A673 (cell line): ENCODE measurements around the gene CD300LF. TPM values are rescaled to one million over a fixed set of nuclear protein-coding genes. Genes with fewer than 3 reads are reported as not detected.

Experiments used
- BruUV-seq: library from RNA; stranded (reverse); fragments of 400-500 nt; replicated peaks from 2 replicates; lab custom pipeline; 2021; lab: Mats Ljungman, UMichigan
- CTCF ChIA-PET: fragments of 300-600 bp; sonication (Branson Sonifier 250); formaldehyde crosslinking; loops from one replicate; lab custom pipeline; 2022; ENCODE audit warnings: antibody characterized with exemption; lab: Charles Lee
- POLR2A ChIA-PET: fragments of 300-600 bp; sonication (Branson Sonifier 250); formaldehyde crosslinking; loops from one replicate; lab custom pipeline; 2022; ENCODE audit warnings: antibody characterized with exemption; ENCODE audit not compliant: low non-redundant PET; lab: Charles Lee
- DNase-seq: peaks from one replicate; pipeline ENCODE4 v3.0.0-alpha.2; 2015; ENCODE audit warnings: low spot score
- H3K27ac ChIP-seq: fragments of 200-600 bp; sonication (generic); 2 replicates; pipeline ENCODE4 v1.5.1; 2016; ENCODE audit warnings: mixed run types, low read depth, mild to moderate bottlenecking, mixed read lengths, antibody characterized with exemption, low read length; ENCODE audit not compliant: poor library complexity, severe bottlenecking
- H3K27me3 ChIP-seq: fragments of 200-600 bp; sonication (generic); replicated peaks from 2 replicates; pipeline ENCODE4 v1.6.1; 2017; ENCODE audit warnings: mixed run types, low read depth, mild to moderate bottlenecking, mixed read lengths, antibody characterized with exemption, low read length; ENCODE audit not compliant: insufficient read depth, poor library complexity
- H3K36me3 ChIP-seq: fragments of 200-600 bp; sonication (generic); 2 replicates; pipeline ENCODE4 v1.6.1; 2016; ENCODE audit warnings: mixed run types, mild to moderate bottlenecking, mixed read lengths, antibody characterized with exemption, low read length; ENCODE audit not compliant: insufficient read depth, poor library complexity, severe bottlenecking
- H3K4me1 ChIP-seq: fragments of 200-600 bp; sonication (generic); 2 replicates; pipeline ENCODE4 v1.6.1; 2017; ENCODE audit warnings: mixed run types, mild to moderate bottlenecking, mixed read lengths, antibody characterized with exemption, low read length; ENCODE audit not compliant: insufficient read depth, poor library complexity, severe bottlenecking
- H3K4me3 ChIP-seq: fragments of 200-600 bp; sonication (generic); 2 replicates; pipeline ENCODE4 v1.5.1; 2016; ENCODE audit warnings: low read depth, mixed run types, mild to moderate bottlenecking, mixed read lengths, low read length; ENCODE audit not compliant: poor library complexity, severe bottlenecking
- H3K9me3 ChIP-seq: fragments of 200-600 bp; sonication (generic); 2 replicates; pipeline ENCODE4 v1.6.1; 2016; ENCODE audit warnings: mixed run types, low read depth, mild to moderate bottlenecking, mixed read lengths, antibody characterized with exemption, low read length; ENCODE audit not compliant: poor library complexity, severe bottlenecking
- EZH2 ChIP-seq: fragments of 200-600 bp; sonication (generic); IDR thresholded peaks from 2 replicates; pipeline ENCODE4 v1.6.1; 2017; ENCODE audit warnings: borderline replicate concordance, low read depth, mild to moderate bottlenecking, mixed read lengths, antibody characterized with exemption, low read length; ENCODE audit not compliant: poor library complexity, severe bottlenecking
- intact Hi-C: fragments of 100-400 bp; cut with micrococcal nuclease; formaldehyde crosslinking; loops from one replicate; pipeline ENCODE4 v1.10.0; 2022; ENCODE audit not compliant: unreplicated experiment
- total RNA-seq: library from RNA; stranded (reverse); gene quantifications from 2 replicates; pipeline ENCODE4 v1.2.3, GENCODE V29; 2021
- TF ChIP-seq, protein P1 (sequence below): fragments of 300-800, 200-600 bp; sonication (generic); conservative IDR thresholded peaks from 2 replicates; pipeline ENCODE4 v1.5.1; 2017; ENCODE audit warnings: low read depth, mild to moderate bottlenecking, antibody characterized with exemption, low read length, moderate library complexity, mixed read lengths

CD300LF gene
- total RNA-seq, 1 experiment from 2014 or later = not detected

DNA sequence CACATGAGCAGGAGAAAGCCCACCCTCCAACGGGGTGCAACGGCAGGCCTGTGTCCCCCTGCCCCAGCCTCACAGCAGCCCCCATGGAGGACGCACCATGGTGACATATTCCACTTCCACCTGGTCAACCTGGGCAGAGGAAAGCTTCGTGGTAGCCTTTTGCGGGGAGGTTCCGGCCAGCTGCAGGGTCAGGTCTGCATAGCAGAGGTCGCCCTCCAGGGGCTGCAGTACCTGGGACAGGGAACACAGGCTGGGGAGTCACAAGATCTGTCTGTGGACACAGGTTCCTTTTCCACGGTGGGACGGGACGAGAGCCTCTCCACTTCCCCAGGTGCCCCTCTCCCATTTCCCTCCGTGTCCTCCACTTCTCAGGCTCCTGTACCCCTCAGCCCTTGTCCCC is 17.1 kb downstream of the CD300LF start:
- intact Hi-C loops = no loop called here
- ChIA-PET CTCF (no interaction called here), POLR2A (no interaction called here)
- Histone ChIP-seq H3K4me3 (no peak overlapping the region), H3K27me3 (peaks cover 58% of the 10 kb centered on the region), H3K27ac (no peak overlapping the region), H3K4me1 (no peaks in the 10 kb centered on the region), H3K9me3 (no peaks in the 10 kb centered on the region), H3K36me3 (no peaks in the 10 kb centered on the region)
- TF ChIP-seq, protein P1, sequence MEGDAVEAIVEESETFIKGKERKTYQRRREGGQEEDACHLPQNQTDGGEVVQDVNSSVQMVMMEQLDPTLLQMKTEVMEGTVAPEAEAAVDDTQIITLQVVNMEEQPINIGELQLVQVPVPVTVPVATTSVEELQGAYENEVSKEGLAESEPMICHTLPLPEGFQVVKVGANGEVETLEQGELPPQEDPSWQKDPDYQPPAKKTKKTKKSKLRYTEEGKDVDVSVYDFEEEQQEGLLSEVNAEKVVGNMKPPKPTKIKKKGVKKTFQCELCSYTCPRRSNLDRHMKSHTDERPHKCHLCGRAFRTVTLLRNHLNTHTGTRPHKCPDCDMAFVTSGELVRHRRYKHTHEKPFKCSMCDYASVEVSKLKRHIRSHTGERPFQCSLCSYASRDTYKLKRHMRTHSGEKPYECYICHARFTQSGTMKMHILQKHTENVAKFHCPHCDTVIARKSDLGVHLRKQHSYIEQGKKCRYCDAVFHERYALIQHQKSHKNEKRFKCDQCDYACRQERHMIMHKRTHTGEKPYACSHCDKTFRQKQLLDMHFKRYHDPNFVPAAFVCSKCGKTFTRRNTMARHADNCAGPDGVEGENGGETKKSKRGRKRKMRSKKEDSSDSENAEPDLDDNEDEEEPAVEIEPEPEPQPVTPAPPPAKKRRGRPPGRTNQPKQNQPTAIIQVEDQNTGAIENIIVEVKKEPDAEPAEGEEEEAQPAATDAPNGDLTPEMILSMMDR = no peak
- no peak for TF ChIP-seq EZH2
- DNase-seq = no peak
- no TSS peak for BruUV-seq

DNA sequence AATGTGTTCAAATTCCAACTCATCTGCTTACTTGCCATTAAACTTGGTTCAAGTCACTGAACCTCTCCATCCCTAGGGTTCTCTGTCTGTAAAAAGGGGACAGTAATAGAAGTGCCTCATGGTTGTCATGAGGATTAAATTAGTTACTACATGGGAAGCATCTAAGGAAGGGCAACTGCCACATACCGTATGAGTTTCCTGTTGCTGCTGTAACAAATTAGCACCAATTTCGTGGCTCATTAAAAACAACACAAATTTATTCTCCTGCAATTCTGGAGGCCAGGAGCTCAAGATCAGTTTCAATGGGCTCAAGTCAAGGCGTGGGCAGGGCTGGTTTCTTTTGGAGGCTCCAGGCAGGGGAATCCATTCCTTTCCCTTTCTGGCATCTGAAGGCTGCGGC is 18.6 kb downstream of the CD300LF start:
- ChIA-PET CTCF (no interaction called here), POLR2A (no interaction called here)
- no TSS peak for BruUV-seq
- no peaks in the 10 kb centered on the region for H3K36me3 ChIP-seq
- no peak for DNase-seq
- no peak overlapping the region for H3K27ac ChIP-seq
- H3K4me1 ChIP-seq = no peaks in the 10 kb centered on the region
- TF ChIP-seq, protein P1 = no peak
- no peak for TF ChIP-seq EZH2
- peaks cover 72% of the 10 kb centered on the region for H3K27me3 ChIP-seq
- H3K4me3 ChIP-seq = no peak overlapping the region
- no peaks in the 10 kb centered on the region for H3K9me3 ChIP-seq
- intact Hi-C loops = no loop called here

- no peak overlapping the region for H3K27ac ChIP-seq
- no peak for DNase-seq
- no peaks in the 10 kb centered on the region for H3K4me1 ChIP-seq
- BruUV-seq = no TSS peak
- ChIA-PET POLR2A (no interaction called here), CTCF (interaction anchor here (0.6 kb wide), 1 partner anchor 35 kb away, joined by 6 read pairs; no protein-coding TSS in a partner anchor)
- H3K36me3 ChIP-seq = no peaks in the 10 kb centered on the region
- intact Hi-C loops = no loop called here
- TF ChIP-seq, protein P1 = no peak
- TF ChIP-seq EZH2 = no peak
- H3K27me3 ChIP-seq = peaks cover 64% of the 10 kb centered on the region
- no peak overlapping the region for H3K4me3 ChIP-seq
- H3K9me3 ChIP-seq = no peaks in the 10 kb centered on the region
Measured at GRCh38 chr17:74691151-74691550, 21.6 kb downstream of the CD300LF start.
